ENCODE results near the gene UQCR10.
"Not testable (repeated sequence)": the region's sequence is repeated elsewhere in the genome, so short reads cannot be mapped to it uniquely, and the experiment has no call there.

The UQCR10 gene

DNA sequence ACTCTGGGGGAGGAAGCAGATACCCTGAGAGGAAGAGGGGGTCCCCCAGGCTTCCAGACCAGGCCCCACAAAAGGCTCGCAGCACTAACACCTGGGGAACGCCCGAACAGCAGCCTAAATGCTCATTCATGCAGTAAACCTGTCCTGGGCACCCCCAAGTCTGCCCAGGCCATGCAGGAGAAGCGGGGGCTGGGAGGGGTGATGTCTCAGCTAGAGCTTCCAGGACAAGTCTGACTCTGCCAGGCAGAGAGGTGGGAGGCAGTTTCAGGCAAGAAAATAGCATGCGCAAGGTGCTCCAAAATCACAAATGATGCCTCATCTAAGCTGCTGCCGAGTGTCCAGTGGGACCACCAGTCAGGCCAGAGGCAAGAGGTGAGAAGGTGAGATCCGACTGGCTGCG, 32.8 kb upstream of the UQCR10 start:
- no peak for DNase-seq
- in situ Hi-C loops (cut with HindIII; ENCODE audit: low pct_ligation_motif_present, low pct_unique_long_range_greater_than_20kb, low sequenced_read_pairs): no loop called here

DNA sequence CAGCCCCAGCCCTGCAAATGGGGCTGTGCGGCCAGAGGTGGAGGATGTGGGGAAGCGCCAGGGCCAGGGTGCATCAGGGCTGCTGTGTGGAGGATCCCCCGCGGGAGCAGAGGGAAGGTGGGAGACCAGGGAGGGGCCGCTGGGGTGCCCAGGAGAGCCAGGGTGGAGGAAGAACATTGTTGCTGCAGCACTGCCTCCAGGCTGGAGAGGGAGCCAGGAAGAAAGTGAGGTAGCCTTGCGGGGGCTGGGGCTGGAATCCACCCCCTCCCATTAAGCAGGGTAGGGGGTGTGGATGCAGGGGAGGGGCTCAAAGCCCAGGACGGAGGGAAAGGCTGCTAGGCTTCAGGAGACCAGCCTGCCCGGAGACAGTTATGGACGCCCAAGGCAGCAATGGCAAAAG, 32.3 kb upstream of the UQCR10 start:
- in situ Hi-C loops (cut with HindIII; ENCODE audit: low pct_ligation_motif_present, low pct_unique_long_range_greater_than_20kb, low sequenced_read_pairs): no loop called here

DNA sequence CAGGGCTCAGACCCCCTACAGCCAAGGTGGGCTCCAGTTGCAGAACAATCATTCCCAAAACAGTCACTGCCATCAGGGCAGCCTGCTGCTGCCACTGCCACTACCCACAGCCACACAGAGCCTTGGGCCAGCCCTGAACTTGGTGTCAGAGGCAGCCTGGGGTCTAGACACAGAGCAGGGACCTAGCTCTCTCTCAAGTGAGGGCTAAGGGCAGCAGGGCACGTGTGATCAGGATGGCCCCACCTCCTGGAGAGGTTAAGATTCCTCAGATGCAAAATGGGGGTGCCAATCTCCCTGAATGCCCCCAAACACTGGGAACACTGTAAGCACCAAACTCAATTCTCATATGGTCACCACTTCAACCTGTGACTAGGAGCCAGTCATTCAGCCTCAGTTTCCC, 31.8 kb upstream of the UQCR10 start:
- DNase-seq: no peak
- in situ Hi-C loops (cut with HindIII; ENCODE audit: low pct_ligation_motif_present, low pct_unique_long_range_greater_than_20kb, low sequenced_read_pairs): no loop called here

More for the DNA sequence above, 32.3 kb upstream of the UQCR10 start:
- no peak for DNase-seq

DNA sequence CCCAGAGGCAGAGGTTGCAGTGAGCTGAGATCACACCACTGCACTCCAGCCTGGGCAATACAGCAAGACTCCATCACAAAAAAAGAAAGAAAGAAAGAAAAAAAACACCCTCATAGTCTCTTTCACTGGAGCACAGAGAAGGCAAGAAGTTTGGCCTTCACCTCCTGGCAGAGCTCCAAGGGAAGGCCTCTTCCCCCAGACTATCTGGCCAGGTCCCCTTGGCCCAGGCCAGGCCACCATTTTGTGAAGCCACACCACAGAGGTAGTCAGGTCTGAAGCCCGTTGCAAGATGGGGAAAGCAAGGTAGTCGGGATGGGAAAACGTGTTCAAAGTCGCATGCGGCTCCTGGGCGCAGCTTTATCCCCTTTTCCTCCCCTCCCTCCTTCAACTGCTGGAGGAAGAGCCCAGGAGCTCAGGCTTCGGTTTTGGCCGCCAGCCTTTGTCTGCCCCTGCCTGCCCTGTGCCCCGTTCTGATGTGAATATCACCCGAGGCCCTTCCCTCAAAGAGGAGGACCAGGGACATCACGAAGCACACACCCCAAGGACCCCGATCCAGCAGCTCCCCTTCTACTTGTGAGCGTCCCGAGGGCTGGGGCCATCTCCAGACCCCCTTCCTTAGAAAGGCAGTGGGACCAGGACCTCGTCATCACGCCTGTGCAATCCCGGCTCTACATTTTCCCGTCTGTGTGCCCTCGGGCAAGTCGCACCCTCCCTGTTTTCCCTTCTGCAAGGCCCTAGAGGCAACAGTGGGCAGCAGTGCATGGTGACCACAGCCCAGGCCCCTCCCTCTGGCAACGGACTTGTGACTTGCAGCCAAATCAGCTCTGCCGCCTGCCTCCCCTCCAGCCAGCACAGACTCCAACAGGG, 29.7 kb upstream of the UQCR10 start:
- no peak for DNase-seq
- in situ Hi-C loops (cut with HindIII; ENCODE audit: low pct_ligation_motif_present, low pct_unique_long_range_greater_than_20kb, low sequenced_read_pairs): no loop called here

DNA sequence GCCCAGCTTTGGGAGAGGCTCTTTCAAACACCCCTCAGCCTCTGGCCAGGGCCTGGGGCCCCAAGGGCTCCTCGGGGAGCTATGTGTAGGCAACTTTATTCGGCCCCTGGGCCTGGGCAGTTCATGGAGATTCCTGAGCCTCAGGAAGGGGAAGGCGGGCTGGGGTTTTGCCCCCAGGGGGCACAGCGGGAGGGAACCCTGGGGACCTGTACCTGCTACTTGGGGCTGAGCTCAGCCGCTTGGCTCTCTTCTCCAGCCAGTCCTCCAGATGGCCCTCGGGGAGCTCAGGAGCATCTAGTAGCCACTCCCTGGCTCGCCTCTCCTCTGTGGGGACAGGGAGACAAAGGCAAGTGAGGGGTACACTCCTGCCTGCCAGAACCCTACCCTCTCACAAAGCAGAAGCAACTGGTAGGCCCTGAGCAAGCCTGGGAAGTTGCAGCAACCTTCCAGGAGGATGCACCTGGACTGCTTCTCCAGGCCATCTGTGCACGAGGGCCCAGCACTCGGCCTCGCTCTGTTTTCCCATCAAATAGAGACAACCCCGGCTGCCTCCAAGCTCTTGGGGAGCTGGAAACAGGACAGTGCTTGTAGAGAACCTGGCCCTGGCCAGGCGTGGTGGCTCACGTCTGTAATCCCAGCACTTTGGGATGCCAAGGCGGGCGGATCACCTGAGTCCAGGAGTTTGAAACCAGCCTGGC, 28.9 kb upstream of the UQCR10 start:
- in situ Hi-C loops (cut with HindIII; ENCODE audit: low pct_ligation_motif_present, low pct_unique_long_range_greater_than_20kb, low sequenced_read_pairs): no loop called here
- DNase-seq: no peak

DNA sequence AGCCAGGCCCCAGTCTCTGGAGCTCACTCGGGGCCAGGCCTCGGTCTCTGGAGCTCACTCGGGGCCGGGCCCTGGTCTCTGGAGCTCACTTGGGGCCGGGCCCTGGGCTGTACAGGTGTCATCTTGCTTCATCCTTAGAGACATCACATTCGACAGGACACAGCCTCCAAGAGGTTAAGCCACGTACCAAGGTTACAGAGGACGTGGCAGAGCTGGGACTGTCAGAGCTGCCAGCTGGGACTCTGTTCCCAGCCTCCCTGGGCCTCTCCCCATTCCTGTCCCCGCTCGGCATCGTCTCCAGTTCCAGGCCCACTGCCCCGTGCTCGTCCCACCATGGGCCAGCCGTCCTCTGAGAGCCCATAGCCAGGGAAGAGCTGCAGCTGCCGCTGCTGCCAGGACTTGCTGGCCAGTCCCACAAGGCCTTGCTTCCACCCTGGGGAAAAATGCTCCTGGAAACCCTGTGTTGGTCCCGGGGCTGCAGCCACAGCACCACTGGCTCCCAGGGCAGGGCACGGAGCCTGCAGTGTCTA, 27.8 kb upstream of the UQCR10 start:
- in situ Hi-C loops (cut with HindIII; ENCODE audit: low pct_ligation_motif_present, low pct_unique_long_range_greater_than_20kb, low sequenced_read_pairs): no loop called here
- no peak for DNase-seq

DNA sequence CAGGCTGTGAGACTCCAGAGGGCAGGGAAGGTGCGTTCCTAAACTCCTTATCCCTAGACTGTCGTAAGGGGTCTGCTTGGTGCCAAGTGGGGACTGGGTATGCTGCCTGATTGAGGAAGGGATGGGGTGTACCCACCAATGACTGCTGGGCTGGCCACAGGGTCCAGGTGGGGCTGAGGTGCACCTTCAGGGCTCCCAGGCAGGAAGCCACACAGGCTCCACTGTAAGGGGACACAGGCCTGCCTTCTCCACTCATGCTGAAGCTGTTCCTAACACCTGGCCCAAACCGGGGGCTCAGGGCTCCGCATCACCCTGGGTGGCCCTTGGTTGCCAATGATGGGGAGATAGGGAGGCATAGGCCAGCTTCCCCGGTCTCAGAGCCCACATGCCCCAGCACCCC, 27.0 kb upstream of the UQCR10 start:
- in situ Hi-C loops (cut with HindIII; ENCODE audit: low pct_ligation_motif_present, low pct_unique_long_range_greater_than_20kb, low sequenced_read_pairs): no loop called here
- DNase-seq: no peak

DNA sequence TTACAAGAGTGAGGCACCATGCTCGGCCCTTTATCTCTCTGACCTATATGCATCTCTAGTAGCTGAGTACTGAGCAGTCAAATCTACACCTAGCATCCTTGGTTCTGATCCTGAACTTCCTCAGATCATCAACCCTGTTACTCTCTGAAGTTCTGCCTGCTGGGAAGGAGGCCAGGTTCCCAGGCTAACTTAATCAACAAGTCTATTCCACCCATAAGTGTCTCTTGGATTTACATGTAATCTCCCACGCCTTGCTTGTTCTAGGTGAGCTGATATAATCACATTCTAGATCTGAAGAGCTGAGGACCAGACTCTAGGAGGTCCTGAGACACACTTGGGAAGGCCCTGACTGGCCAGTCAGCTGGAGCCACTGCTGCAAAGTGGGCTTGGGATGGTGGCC, 25.2 kb upstream of the UQCR10 start:
- no peak for DNase-seq
- in situ Hi-C loops (cut with HindIII; ENCODE audit: low pct_ligation_motif_present, low pct_unique_long_range_greater_than_20kb, low sequenced_read_pairs): no loop called here

DNA sequence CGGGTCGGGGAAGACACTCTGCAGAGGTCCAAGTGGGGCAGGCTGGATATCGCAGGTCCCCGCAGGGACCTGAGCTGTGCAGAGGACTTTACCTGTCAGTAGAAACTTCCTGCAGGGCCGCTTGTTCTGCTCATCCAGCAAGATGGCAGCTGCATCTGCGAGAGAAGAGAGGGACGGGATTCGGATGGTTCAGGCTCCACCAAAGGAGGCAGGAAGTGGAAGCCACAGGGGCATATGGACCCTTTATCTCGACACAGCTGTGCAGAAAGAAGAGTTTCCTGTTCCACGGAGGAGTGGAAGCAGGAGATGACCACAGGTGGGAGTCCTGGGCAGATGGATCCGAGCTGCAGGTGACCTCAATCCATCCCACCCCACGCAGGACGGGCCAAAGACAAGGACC, 24.8 kb upstream of the UQCR10 start:
- in situ Hi-C loops (cut with HindIII; ENCODE audit: low pct_ligation_motif_present, low pct_unique_long_range_greater_than_20kb, low sequenced_read_pairs): no loop called here
- no peak for DNase-seq

DNA sequence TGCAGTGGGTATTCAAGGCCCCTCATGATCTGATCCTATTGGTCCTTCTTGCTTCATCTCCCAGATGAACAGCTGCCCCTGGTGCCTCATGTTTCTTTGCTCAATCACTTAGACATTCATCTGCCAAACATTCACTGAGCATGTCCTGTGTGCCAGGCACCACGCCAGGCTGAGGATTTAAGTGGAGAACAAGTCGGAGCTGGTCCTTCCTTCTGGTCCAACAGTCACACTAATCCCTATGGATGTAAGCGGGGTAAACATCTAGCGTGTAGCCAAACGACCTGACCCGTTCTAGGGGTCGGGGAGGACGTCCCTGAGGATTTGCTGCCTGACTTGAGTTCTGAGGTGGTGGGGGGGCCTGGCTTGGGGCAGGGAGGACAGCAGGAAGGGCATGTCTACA, 22.3 kb upstream of the UQCR10 start:
- in situ Hi-C loops (cut with HindIII; ENCODE audit: low pct_ligation_motif_present, low pct_unique_long_range_greater_than_20kb, low sequenced_read_pairs): no loop called here
- DNase-seq: peak; percentile 25

DNA sequence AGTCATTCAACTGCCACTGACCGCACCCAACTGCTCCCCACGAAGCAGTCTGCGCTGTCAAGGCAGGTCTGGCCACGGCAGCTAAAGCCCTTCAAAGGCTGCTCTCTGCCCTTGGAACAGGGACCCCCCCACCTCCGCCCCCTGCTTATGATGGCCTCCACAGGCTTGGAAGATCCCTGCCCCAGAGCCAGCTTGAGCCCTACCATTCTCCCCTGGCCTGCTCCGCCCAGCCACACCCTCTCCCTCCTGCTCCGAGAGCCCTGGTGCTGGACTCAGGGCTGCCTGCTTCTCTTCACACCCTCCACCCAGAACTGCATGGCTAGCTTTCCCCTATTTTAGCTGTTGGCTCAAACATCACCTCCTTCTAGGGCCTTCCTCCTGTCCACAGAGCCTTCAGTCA, 19.3 kb upstream of the UQCR10 start:
- in situ Hi-C loops (cut with HindIII; ENCODE audit: low pct_ligation_motif_present, low pct_unique_long_range_greater_than_20kb, low sequenced_read_pairs): no loop called here
- no peak for DNase-seq

DNA sequence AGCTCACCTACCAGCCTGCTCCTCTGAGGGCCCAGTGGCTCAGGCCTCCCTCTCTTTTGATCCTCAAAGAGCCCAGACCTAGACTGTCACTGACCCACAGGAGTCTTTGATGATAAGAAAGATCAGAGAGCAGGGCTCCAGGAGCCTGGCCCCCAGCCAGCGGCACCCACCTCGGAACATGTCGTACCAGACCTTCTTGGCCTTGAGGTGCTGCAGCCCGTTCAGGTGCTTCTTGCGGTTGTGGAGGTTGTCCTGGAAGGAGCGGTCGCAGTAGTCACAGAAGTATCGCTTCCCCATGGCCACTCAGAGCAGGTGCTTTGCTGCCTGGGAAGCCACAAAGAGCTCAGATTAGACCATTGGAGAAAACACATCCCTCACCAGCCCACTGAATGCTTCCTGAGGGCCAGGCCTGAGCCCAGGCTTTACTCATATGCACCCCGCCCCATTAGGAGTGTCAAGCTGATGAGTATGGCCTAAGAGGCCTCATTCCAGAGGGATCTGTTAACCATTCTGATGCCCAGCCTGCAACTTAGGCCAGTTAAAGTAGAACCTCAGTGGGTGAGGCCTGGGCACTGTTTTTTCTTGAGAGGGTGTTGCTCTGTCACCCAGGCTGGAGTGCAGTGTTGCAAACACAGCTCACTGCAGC, 18.8 kb upstream of the UQCR10 start:
- in situ Hi-C loops (cut with HindIII; ENCODE audit: low pct_ligation_motif_present, low pct_unique_long_range_greater_than_20kb, low sequenced_read_pairs): no loop called here
- no peak for DNase-seq

DNA sequence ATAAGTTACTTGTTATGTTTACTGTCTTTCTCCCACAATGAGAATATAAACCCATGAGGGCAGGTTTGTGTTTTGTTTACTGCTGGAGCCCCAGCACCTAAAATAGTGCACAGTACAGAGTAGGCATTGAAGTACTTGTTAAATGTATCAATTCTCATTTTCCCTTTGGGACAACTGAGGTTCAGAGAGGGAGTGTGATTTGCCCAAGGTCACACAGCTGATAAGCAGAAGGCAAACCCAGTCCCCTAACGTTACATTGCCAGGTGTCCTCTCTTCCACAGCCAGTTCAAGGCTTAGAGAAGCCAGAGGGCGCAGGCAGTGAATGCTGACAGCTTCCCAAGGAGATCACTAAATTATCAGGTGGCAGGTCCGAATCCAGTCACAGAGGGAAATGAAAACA, 17.1 kb upstream of the UQCR10 start:
- in situ Hi-C loops (cut with HindIII; ENCODE audit: low pct_ligation_motif_present, low pct_unique_long_range_greater_than_20kb, low sequenced_read_pairs): no loop called here
- DNase-seq: no peak

DNA sequence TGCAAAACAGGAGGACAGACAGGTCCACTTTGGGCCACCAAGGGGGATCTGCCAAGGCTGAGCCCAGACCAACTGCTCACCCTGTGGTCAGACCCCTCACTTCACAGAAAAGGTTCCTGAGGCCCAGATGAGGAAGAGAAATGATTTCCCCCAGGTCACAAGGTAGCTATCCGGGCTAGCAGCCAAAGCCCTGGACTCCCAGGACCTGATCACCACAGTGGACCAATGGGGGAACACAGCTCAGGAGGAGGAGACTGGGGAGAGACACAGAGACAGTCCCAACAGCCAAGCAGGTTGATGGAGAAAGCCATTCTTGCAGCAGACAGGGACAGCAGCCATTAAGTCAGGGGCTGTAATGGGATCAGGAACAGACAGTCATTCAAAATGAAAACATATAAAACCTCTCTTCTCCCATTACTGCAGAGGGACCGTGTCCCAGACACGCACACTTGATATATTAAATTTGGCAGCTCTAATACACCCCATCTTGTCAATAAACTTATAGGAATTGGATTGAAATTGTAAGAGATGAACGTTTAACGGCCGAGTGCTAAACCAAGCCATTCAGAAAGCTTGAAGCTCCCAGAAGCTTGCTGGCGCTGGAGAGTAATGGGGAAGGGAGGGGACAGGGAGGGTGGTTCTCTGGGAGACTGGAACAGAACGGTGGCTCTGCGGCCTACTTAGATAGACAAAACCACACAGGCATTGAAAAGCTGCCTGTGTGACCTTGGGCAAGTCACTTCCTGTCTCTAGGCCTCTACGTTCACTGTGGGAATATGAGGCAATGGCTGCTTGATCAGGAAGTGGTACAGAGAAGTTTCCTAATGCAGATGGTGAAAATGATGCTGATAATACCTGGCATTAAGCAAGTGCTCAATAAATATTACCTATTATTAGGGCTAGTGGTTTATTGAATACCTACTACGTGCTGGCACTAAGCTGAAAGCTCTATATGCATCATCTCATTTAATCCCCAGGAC, 16.3 kb upstream of the UQCR10 start:
- DNase-seq: no peak
- in situ Hi-C loops (cut with HindIII; ENCODE audit: low pct_ligation_motif_present, low pct_unique_long_range_greater_than_20kb, low sequenced_read_pairs): no loop called here

DNA sequence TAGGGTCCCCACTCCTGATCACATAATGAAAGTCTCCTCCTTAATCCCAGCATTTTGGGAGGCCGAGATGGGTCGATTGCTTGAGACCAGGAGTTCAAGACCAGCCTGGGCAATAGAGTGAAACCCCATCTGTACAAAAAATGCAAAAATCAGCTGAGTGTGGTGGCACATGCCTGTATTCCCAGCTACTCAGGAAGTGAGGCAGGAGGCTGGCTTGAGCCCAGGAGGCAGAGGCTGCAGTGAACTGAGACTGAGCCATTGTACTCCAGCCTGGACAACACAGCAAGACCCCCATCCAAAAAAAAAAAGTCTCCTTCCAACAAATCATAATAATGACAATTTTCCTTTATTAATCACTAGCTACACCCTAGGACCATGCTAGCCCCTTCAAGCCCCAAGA, 15.5 kb upstream of the UQCR10 start:
- in situ Hi-C loops (cut with HindIII; ENCODE audit: low pct_ligation_motif_present, low pct_unique_long_range_greater_than_20kb, low sequenced_read_pairs): no loop called here
- DNase-seq: no peak

DNA sequence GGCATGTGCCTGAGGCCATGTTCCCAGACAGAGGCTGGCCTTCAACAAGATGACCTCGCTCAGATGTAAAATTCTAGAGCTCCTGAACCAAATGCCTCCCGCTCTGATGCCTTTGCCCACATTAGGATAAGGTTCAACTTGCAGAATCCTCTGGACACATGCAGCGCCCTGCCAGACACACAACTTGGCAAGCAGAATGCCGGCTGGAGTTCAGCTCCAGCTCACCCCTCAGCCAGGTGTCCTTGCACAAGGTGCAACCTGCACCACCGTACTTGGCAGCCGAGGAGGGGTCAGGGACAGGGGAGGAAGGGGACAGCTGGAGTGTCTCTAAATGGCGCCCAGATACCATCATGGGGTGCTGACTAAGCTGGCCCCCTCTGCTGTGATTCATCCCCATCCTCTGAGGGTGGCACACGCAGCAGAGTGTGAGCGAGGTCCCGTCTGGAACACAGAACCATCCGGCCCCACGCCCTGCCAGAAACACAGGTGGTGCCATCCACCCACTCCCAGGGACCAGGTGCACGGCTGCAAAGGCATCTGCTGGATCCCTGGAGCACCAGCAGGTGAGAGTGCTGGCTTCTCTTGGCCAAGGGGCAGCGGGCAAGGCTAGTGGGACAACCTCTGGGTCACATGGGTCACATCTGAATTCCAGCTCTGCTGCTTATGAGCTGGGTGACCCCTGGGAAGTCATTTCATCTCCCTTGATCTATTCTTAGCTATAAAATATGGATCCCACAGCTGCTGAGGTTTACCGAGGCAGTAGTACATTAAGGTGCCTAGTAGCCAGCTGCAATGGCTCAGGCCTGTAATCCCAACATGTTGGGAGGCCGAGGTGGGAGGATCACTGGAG, 13.1 kb upstream of the UQCR10 start:
- DNase-seq: no peak
- in situ Hi-C loops (cut with HindIII; ENCODE audit: low pct_ligation_motif_present, low pct_unique_long_range_greater_than_20kb, low sequenced_read_pairs): no loop called here

DNA sequence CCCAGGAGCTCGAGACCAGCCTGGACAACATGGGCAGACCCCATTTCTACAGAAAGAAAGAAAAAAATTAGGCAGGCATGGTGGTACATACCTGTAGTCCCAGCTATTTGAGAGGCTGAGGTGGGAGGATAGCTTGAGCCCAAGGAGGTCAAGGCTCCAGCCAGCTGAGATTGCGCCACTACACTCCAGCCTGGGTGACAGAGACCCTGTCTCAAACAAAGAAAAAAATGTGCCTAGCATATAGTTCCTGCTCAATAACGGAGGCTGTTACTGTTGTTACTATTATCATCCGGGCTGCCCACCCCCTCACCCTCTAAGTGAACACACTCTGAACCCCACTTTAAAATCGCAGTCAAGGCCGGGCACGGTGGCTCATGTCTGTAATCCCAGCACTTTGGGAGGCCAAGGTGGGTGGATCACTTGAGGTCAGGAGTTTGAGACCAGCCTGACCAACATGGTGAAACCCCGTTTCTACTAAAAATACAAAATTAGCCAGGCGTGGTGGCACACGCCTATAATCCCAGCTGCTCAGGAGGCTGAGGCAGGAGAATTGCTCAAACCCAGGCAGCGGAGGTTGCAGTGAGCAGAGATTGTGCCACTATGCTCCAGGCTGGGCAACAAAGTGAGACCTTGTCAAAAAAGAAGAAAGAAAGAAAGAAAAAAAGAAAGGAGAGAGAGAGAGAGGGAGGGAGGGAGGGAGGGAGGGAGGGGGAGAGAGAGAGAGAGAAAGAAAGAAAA, 12.3 kb upstream of the UQCR10 start:
- in situ Hi-C loops (cut with HindIII; ENCODE audit: low pct_ligation_motif_present, low pct_unique_long_range_greater_than_20kb, low sequenced_read_pairs); DNase-seq: not testable (repeated sequence)

Measured in ACHN (cell line).